ENCODE measurements around the gene DHRS7B.

DNA sequence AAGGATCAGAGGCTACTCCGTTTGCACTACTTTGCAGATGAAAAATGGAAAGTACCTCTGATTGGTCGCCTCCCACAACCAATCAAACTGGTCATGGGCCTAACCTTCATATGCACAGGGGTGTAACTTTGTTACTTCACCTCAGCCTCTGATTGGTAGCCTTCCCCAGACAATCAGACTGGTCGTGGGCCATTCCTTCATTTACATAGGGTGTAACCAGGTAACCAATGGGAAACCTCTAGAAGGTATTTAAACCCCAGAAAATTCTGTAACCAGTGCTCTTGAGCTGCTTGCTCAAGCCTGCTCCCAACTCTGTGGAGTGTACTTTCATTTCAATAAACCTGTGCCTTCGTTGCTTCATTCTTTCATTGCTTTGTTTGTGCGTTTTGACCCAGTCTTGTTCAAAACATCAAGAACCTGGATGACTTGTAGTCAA is 44.7 kb upstream of the DHRS7B start:
- TF ChIP-seq, protein P1, sequence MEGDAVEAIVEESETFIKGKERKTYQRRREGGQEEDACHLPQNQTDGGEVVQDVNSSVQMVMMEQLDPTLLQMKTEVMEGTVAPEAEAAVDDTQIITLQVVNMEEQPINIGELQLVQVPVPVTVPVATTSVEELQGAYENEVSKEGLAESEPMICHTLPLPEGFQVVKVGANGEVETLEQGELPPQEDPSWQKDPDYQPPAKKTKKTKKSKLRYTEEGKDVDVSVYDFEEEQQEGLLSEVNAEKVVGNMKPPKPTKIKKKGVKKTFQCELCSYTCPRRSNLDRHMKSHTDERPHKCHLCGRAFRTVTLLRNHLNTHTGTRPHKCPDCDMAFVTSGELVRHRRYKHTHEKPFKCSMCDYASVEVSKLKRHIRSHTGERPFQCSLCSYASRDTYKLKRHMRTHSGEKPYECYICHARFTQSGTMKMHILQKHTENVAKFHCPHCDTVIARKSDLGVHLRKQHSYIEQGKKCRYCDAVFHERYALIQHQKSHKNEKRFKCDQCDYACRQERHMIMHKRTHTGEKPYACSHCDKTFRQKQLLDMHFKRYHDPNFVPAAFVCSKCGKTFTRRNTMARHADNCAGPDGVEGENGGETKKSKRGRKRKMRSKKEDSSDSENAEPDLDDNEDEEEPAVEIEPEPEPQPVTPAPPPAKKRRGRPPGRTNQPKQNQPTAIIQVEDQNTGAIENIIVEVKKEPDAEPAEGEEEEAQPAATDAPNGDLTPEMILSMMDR (IDR thresholded peaks at IDR 0.05): no peak
- TF ChIP-seq ZFX (IDR thresholded peaks at IDR 0.05; ENCODE audit: borderline replicate concordance): no peak

Measured in 22Rv1 (cell line).